H1 (cell line): ENCODE results near the gene E2F1. TPM values are rescaled to one million over a fixed set of nuclear protein-coding genes. Genes with fewer than 3 reads are reported as not detected.

Experiments used
- CTCF ChIA-PET: fragments of 300-600 bp; sonication (Branson Sonifier 250); formaldehyde crosslinking; loops from one replicate; lab custom pipeline; 2021; ENCODE audit not compliant: partially characterized antibody; lab: Charles Lee
- POLR2A ChIA-PET: fragments of 300-600 bp; sonication (Branson Sonifier 250); formaldehyde crosslinking; loops from one replicate; lab custom pipeline; 2021; ENCODE audit warnings: inconsistent platforms; ENCODE audit not compliant: partially characterized antibody; lab: Charles Lee
- DNase-seq, 2 experiments: peaks; one replicate each; pipeline versions ENCODE4 v3.0.0 to v3.0.0-alpha.2; 2010 to 2022; ENCODE audit warnings: low spot score in 2 of 2, low read depth in 1 of 2, mixed read lengths in 1 of 2
- FAIRE-seq: peaks from 2 replicates; lab custom pipeline; 2011; peaks lifted over from hg19 to GRCh38; lab: Jason Lieb, UNC
- H2AFZ ChIP-seq: 2 replicates; pipeline ENCODE4 v1.8.1; 2012; ENCODE audit warnings: low read length, inconsistent platforms
- H2AK5ac ChIP-seq: 2 replicates; pipeline ENCODE4 v1.6.1; 2013; ENCODE audit warnings: low read depth, low read length
- H2BK120ac ChIP-seq: replicated peaks from 2 replicates; pipeline ENCODE3; 2013; ENCODE audit warnings: low read depth, low read length, inconsistent platforms
- H2BK12ac ChIP-seq: 2 replicates; pipeline ENCODE4 v1.6.1; 2013; ENCODE audit warnings: low read depth, low read length
- H2BK15ac ChIP-seq: 2 replicates; pipeline ENCODE4 v1.6.1; 2013; ENCODE audit warnings: low read length
- H2BK20ac ChIP-seq: 2 replicates; pipeline ENCODE4 v1.6.1; 2013; ENCODE audit warnings: low read length
- H2BK5ac ChIP-seq: 2 replicates; pipeline ENCODE4 v1.6.1; 2013; ENCODE audit warnings: low read depth, low read length
- H3K14ac ChIP-seq: 2 replicates; pipeline ENCODE4 v1.6.1; 2013; ENCODE audit warnings: inconsistent platforms; ENCODE audit not compliant: insufficient read length
- H3K18ac ChIP-seq: 2 replicates; pipeline ENCODE4 v1.6.1; 2013; ENCODE audit warnings: low read length; ENCODE audit errors: extremely low read depth
- H3K23ac ChIP-seq: 2 replicates; pipeline ENCODE4 v1.6.1; 2013; ENCODE audit warnings: inconsistent platforms; ENCODE audit not compliant: insufficient read length
- H3K23me2 ChIP-seq: 2 replicates; pipeline ENCODE4 v1.6.1; 2013; ENCODE audit warnings: low read depth, low read length
- H3K27ac ChIP-seq: 2 replicates; pipeline ENCODE4 v1.6.1; 2011; ENCODE audit warnings: low read depth, low read length, inconsistent platforms
- H3K27me3 ChIP-seq, 4 experiments: replicated peaks in 1 of 4; 1 replicate in 1 of 4; 2 replicates in 3 of 4; pipeline versions ENCODE4 v1.6.1 to v1.8.1; 2011 to 2013; ENCODE audit warnings: low read length in 3 of 4, mild to moderate bottlenecking in 3 of 4, inconsistent platforms in 2 of 4, mixed read lengths in 2 of 4, moderate library complexity in 1 of 4; ENCODE audit not compliant: control insufficient read depth in 3 of 4, insufficient read depth in 3 of 4; ENCODE audit errors: extremely low read depth in 1 of 4
- H3K36me3 ChIP-seq, 4 experiments: 2 replicates each; pipeline versions ENCODE4 v1.6.1 to v1.8.1; 2011 to 2013; ENCODE audit warnings: mild to moderate bottlenecking in 4 of 4, low read length in 3 of 4, moderate library complexity in 2 of 4, control low read depth in 1 of 4, inconsistent platforms in 1 of 4; ENCODE audit not compliant: insufficient read depth in 4 of 4, control insufficient read depth in 2 of 4
- H3K4ac ChIP-seq: replicated peaks from 2 replicates; pipeline ENCODE3; 2013; ENCODE audit warnings: low read length, low read depth, mixed read lengths, inconsistent platforms; ENCODE audit not compliant: insufficient read length
- H3K4me1 ChIP-seq, 4 experiments: replicated peaks in 1 of 4; 1 replicate in 1 of 4; 2 replicates in 3 of 4; pipeline versions ENCODE4 v1.6.1 to v1.8.1; 2011 to 2013; ENCODE audit warnings: low read length in 3 of 4, inconsistent platforms in 2 of 4, mixed read lengths in 1 of 4; ENCODE audit not compliant: insufficient read depth in 4 of 4, control insufficient read depth in 3 of 4
- H3K4me2 ChIP-seq, 2 experiments: 2 replicates each; pipeline versions ENCODE4 v1.6.1 to v1.8.1; 2011 to 2013; ENCODE audit warnings: low read depth in 2 of 2, low read length in 2 of 2, control low read depth in 1 of 2, inconsistent platforms in 1 of 2, mild to moderate bottlenecking in 1 of 2; ENCODE audit not compliant: insufficient read depth in 1 of 2
- H3K4me3 ChIP-seq, 4 experiments: fragments of 200-600, 300-600 bp in 1 of 4; sonication (generic), shearing (Covaris generic), sonication (Bioruptor Twin) in 1 of 4; 2 replicates each; pipeline versions ENCODE4 v1.5.1 to v1.8.1; 2011 to 2016; ENCODE audit warnings: low read length in 4 of 4, low read depth in 3 of 4, control low read depth in 2 of 4, inconsistent platforms in 2 of 4, mild to moderate bottlenecking in 2 of 4, mixed read lengths in 1 of 4, moderate library complexity in 1 of 4; ENCODE audit not compliant: insufficient read depth in 2 of 4; ENCODE audit errors: extremely low read depth in 1 of 4
- H3K56ac ChIP-seq: replicated peaks from 2 replicates; pipeline ENCODE3; 2013; ENCODE audit warnings: low read depth, mild to moderate bottlenecking, mixed read lengths, low read length, inconsistent platforms; ENCODE audit not compliant: insufficient read length
- H3K79me1 ChIP-seq: 2 replicates; pipeline ENCODE4 v1.6.1; 2013; ENCODE audit warnings: low read depth, low read length, control low read depth
- H3K79me2 ChIP-seq, 2 experiments: 2 replicates each; pipeline versions ENCODE4 v1.6.1 to v1.8.1; 2012 to 2013; ENCODE audit warnings: low read length in 2 of 2, mild to moderate bottlenecking in 2 of 2, inconsistent platforms in 1 of 2; ENCODE audit not compliant: insufficient read depth in 2 of 2, control insufficient read depth in 1 of 2
- H3K9ac ChIP-seq, 4 experiments: replicated peaks in 1 of 4; 1 replicate in 1 of 4; 2 replicates in 3 of 4; pipeline versions ENCODE4 v1.6.1 to v1.8.1; 2011 to 2013; ENCODE audit warnings: low read depth in 3 of 4, low read length in 3 of 4, control low read depth in 2 of 4, mild to moderate bottlenecking in 2 of 4, moderate library complexity in 2 of 4, inconsistent platforms in 1 of 4; ENCODE audit errors: extremely low read depth in 1 of 4
- H3K9me3 ChIP-seq, 2 experiments: 2 replicates each; pipeline versions ENCODE4 v1.6.1 to v1.8.1; 2012 to 2013; ENCODE audit warnings: mild to moderate bottlenecking in 2 of 2, moderate library complexity in 2 of 2, control low read depth in 1 of 2, inconsistent platforms in 1 of 2, low read depth in 1 of 2, low read length in 1 of 2, mixed read lengths in 1 of 2; ENCODE audit not compliant: insufficient read depth in 2 of 2
- H4K20me1 ChIP-seq, 2 experiments: replicated peaks in 1 of 2; 2 replicates each; pipeline versions ENCODE3 to v1.8.1; 2011 to 2013; ENCODE audit warnings: inconsistent platforms in 2 of 2, low read length in 2 of 2, mild to moderate bottlenecking in 1 of 2; ENCODE audit not compliant: insufficient read depth in 2 of 2, control insufficient read depth in 1 of 2
- H4K5ac ChIP-seq: 2 replicates; pipeline ENCODE4 v1.6.1; 2013; ENCODE audit warnings: low read length, low read depth, mixed read lengths, inconsistent platforms; ENCODE audit not compliant: insufficient read length
- H4K8ac ChIP-seq: 2 replicates; pipeline ENCODE4 v1.8.0; 2013; ENCODE audit warnings: mild to moderate bottlenecking, moderate library complexity, low read length, inconsistent platforms; ENCODE audit not compliant: insufficient read depth; ENCODE audit errors: extremely low read depth
- H4K91ac ChIP-seq: replicated peaks from 2 replicates; pipeline ENCODE3; 2013; ENCODE audit warnings: low read length, mixed read lengths, inconsistent platforms; ENCODE audit not compliant: insufficient read length
- BCL11A ChIP-seq, 2 experiments: IDR thresholded peaks; one replicate each; pipeline ENCODE4 v1.6.1; 2011; ENCODE audit warnings: low read depth in 2 of 2, low read length in 2 of 2, mild to moderate bottlenecking in 2 of 2
- EGR1 ChIP-seq: IDR thresholded peaks from 2 replicates; pipeline ENCODE4 v1.6.1; 2011; ENCODE audit warnings: low read depth, low read length, borderline replicate concordance
- EZH2 ChIP-seq: fragments of 200-600 bp; sonication (generic); IDR thresholded peaks from 2 replicates; pipeline ENCODE4 v1.7.1; 2012; ENCODE audit warnings: low read depth, mild to moderate bottlenecking, moderate library complexity, low read length, inconsistent platforms; ENCODE audit not compliant: severe bottlenecking
- GTF2F1 ChIP-seq: IDR thresholded peaks from 2 replicates; pipeline ENCODE4 v1.6.1; 2012; ENCODE audit warnings: low read depth, low read length, improper control_type of control experiment, borderline replicate concordance
- SP1 ChIP-seq: IDR thresholded peaks from 2 replicates; pipeline ENCODE4 v1.6.1; 2011; ENCODE audit warnings: low read depth, low read length
- WGBS, 2 experiments: shearing (Covaris generic) in 1 of 2; methylation state at CpG; one replicate each; pipeline versions ENCODE4 v1.1.6 to v1.1.7; 2013 to 2015; ENCODE audit warnings: low lambda C conversion rate in 2 of 2, mixed read lengths in 2 of 2, inconsistent platforms in 1 of 2, low coverage in 1 of 2, missing lambda C conversion rate in 1 of 2; ENCODE audit not compliant: insufficient replicate concordance in 2 of 2, insufficient coverage in 1 of 2, insufficient read length in 1 of 2; ENCODE audit errors: extremely low coverage in 1 of 2, missing lambda C conversion rate in 1 of 2; 5-methylcytosine and 5-hydroxymethylcytosine counted together
- polyA plus RNA-seq, 7 experiments: library from polyadenylated mRNA; depleted of rRNA in 3 of 7; stranded (reverse) in 5 of 7; unstranded in 2 of 7; fragments of >200 nt in 5 of 7; fragments of 200-250 nt in 2 of 7; gene quantifications; 1 replicate in 5 of 7; 2 replicates in 1 of 7; 4 replicates in 1 of 7; pipeline versions ENCODE4 v1.2.1 to v1.2.3, GENCODE V29; 2011 to 2013; ENCODE audit warnings: missing spikeins in 2 of 7, mixed read lengths in 2 of 7
- total RNA-seq: library from RNA; stranded (reverse); fragmentation: NEBNext Ultra II Directional; extraction: Animal tissue kit (Norgen Biotek cat#: 25700); gene quantifications from 2 replicates; pipeline ENCODE4 v1.2.1, GENCODE V29; 2021

The E2F1 gene
- total and polyA plus RNA-seq, 2 of the 8 experiments (the other 6 are each of a cell fraction or from before 2014, with no cell fraction given): 33.4 to 35.8 TPM

GRCh38 chr20:33670715-33671499, 15.3 kb downstream of the E2F1 start:
- no peak for DNase-seq
- H3K56ac ChIP-seq: no peak overlapping the region
- no peaks in the 10 kb centered on the region for H3K79me2 ChIP-seq
- H4K5ac ChIP-seq: no peak overlapping the region
- TF ChIP-seq SP1: no peak
- no peak for TF ChIP-seq GTF2F1
- TF ChIP-seq BCL11A (IDR thresholded peaks at IDR 0.05; ENCODE audit: low read depth in 2 of 2, low read length in 2 of 2): no peak
- no peak for TF ChIP-seq EGR1
- TF ChIP-seq EZH2: no peak
- H2BK120ac ChIP-seq: no peak overlapping the region
- no peak overlapping the region for H2AK5ac ChIP-seq
- H4K91ac ChIP-seq: no peak overlapping the region
- peaks cover 0 to 32% (median 15%) of the 10 kb centered on the region in 4 experiments; a peak in 5 of 7 replicates for H3K4me1 ChIP-seq
- H3K18ac ChIP-seq: no peak overlapping the region
- H3K9me3 ChIP-seq: peaks cover 0 to 5% of the 10 kb centered on the region in 2 experiments; a peak in 1 of 4 replicates
- H3K14ac ChIP-seq: no peak overlapping the region
- peaks cover 28% of the 10 kb centered on the region for H3K23me2 ChIP-seq
- H2BK20ac ChIP-seq: no peak overlapping the region
- CTCF ChIA-PET: interaction anchor here (0.7 to 1.6 kb wide), 5 partner anchors 8 to 270 kb away, joined by 3 to 5 read pairs (median 3); partner anchors contain the start of gene CDK5RAP1
- no peak for FAIRE-seq
- H4K20me1 ChIP-seq: peaks cover 0 to 21% of the 10 kb centered on the region in 2 experiments
- no peak overlapping the region; the same call in 1 of the 2 replicates for H4K8ac ChIP-seq
- H2BK5ac ChIP-seq: no peak overlapping the region
- H3K4me3 ChIP-seq: no peak overlapping the region
- no peak overlapping the region for H3K4ac ChIP-seq
- no peaks in the 10 kb centered on the region; the same call in 1 of the 2 replicates for H3K79me1 ChIP-seq
- H3K4me2 ChIP-seq: no peak overlapping the region
- no peak overlapping the region for H3K9ac ChIP-seq
- H3K36me3 ChIP-seq: peaks cover 2 to 10% (median 6%) of the 10 kb centered on the region in 4 experiments; a peak in 5 of 8 replicates
- H3K27ac ChIP-seq: no peak overlapping the region
- no peak overlapping the region for H2BK12ac ChIP-seq
- POLR2A ChIA-PET: interaction anchor here (0.5 to 17.9 kb wide), 4 partner anchors 8 to 37 kb away, joined by 3 to 245 read pairs (median 4); partner anchors contain the start of genes C20orf144 and NECAB3
- 89% methylated on average over 6 of the region's 6 CpGs; no CpG with 5 or more reads in 1 of the 2 experiments for WGBS, 2 experiments
- no peak overlapping the region for H2AFZ ChIP-seq
- H3K27me3 ChIP-seq: peaks cover 0 to 7% (median 3%) of the 10 kb centered on the region in 4 experiments; a peak in 3 of 7 replicates
- no peak overlapping the region for H2BK15ac ChIP-seq
- H3K23ac ChIP-seq: no peak overlapping the region
